Natural killer cell treated with Interleukin-12 subunit alpha and Interleukin-12 subunit beta and Interleukin-15 and Interleukin-18, amount 100 ng/mL, for 72 hours (primary cell): ENCODE data around the gene MICU2. TPM values are rescaled to one million over a fixed set of nuclear protein-coding genes. Genes with fewer than 3 reads are reported as not detected.

Experiments
- ATAC-seq, 2 donors: fragments of 150-1000 bp; cut with Tn5 transposase in 1 of 2; sonication (Bioruptor Pico), chemical (Tn5 transposase) in 1 of 2; 2 replicates each; pipeline ENCODE4 v1.10.0; 2021
- DNase-seq: peaks from one replicate; pipeline ENCODE4 v3.0.0; 2022; ENCODE audit warnings: low spot score
- H3K27ac Mint-ChIP-seq, 2 donors: 1 replicate in 1 of 2; 2 replicates in 1 of 2; pipeline ENCODE4 v1.8.0; 2022; ENCODE audit warnings: mixed read lengths in 2 of 2, mild to moderate bottlenecking in 1 of 2, moderate library complexity in 1 of 2
- H3K27me3 Mint-ChIP-seq, 2 donors: 1 replicate in 1 of 2; 2 replicates in 1 of 2; pipeline ENCODE4 v1.8.0; 2022; ENCODE audit warnings: mixed read lengths in 2 of 2
- H3K36me3 Mint-ChIP-seq: one replicate; pipeline ENCODE4 v1.8.0; 2022; ENCODE audit warnings: mixed read lengths
- H3K4me1 Mint-ChIP-seq, 2 donors: 1 replicate in 1 of 2; 2 replicates in 1 of 2; pipeline ENCODE4 v1.8.0; 2022; ENCODE audit warnings: low read depth in 2 of 2, mixed read lengths in 2 of 2, mild to moderate bottlenecking in 1 of 2
- H3K4me3 Mint-ChIP-seq: one replicate; pipeline ENCODE4 v1.8.0; 2022; ENCODE audit warnings: mixed read lengths
- H3K9me3 Mint-ChIP-seq: 2 replicates; pipeline ENCODE4 v1.8.0; 2022; ENCODE audit warnings: mixed read lengths
- total RNA-seq, 2 donors: library from RNA; stranded (reverse); gene quantifications; one replicate each; pipeline ENCODE4 v1.2.3, GENCODE V29; 2022

Gene MICU2
- total RNA-seq, 2 donors from 2014 or later, result 30.5 to 35.0 TPM

DNA sequence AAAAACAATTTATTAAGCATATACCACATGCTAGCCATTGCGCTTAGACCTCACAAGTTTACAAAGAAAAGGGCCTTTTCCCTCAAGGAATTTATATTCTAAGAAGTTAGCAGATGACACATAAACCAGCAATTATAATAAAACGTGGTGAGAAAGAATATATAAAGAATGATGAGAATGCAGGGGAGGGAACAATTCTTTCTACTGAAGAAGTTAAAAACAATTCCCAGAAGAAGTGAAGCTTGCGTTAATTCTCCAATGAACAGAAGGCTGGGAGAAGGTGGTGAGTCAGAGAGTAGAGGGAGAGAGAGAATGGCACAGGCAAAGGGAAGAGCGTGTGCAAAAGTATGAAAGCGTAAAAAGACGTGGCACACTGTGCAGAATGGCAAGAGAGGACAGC is 75.4 kb downstream of the MICU2 start:
- Mint-ChIP-seq H3K9me3 (no peaks in the 10 kb centered on the region), H3K4me3 (no peak overlapping the region), H3K27ac (no peak overlapping the region), H3K4me1 (peaks cover 4 to 8% of the 10 kb centered on the region in 2 donors), H3K27me3 (no peaks in the 10 kb centered on the region), H3K36me3 (peaks cover 8% of the 10 kb centered on the region)
- DNase-seq (no peak), ATAC-seq (no peak)

DNA sequence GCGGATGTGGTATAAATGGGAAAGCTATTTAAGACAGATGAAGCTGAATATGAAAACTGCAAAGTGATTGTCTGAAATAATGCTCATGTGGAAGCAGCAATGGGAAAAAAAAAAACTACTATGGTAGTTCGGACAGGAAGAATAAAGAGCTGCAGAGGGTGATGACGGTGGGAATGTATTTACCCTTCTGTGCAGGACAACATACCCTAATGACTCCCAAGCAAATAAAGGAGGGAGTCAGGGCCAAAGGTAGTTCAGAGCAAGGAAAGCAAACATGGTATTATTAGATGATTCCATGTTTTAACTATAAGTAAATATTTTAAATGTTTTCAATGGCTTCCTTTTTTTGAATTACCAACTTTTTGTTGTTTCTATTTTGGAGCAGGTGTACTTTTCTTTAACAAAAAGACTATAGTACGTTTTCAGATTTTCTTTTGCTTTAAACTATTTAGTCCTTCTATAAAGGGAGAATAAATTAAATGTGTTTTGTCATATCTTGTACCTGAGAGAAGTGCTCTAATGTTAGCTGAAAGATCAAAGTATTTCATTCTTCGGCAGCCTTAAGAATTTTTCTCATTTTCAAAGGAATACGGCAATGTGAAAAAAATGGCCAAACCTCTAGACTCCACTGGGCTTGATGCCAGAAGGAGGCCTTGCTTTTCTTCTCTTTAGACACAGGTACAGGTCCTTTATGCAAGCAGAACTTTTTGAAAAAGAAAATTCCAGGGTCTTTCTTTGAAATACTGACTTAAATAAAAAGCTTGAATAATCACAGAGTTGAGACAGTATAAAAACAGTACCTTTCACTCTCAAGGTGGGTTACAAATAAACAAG is 77.0 kb downstream of the MICU2 start:
- H3K36me3 Mint-ChIP-seq, result peaks cover 4% of the 10 kb centered on the region
- ATAC-seq, result no peak
- no peak overlapping the region for H3K27ac Mint-ChIP-seq
- DNase-seq, result no peak
- H3K4me3 Mint-ChIP-seq, result no peak overlapping the region
- H3K27me3 Mint-ChIP-seq, result no peaks in the 10 kb centered on the region
- peaks cover 0 to 4% of the 10 kb centered on the region in 2 donors for H3K4me1 Mint-ChIP-seq
- H3K9me3 Mint-ChIP-seq, result no peaks in the 10 kb centered on the region

DNA sequence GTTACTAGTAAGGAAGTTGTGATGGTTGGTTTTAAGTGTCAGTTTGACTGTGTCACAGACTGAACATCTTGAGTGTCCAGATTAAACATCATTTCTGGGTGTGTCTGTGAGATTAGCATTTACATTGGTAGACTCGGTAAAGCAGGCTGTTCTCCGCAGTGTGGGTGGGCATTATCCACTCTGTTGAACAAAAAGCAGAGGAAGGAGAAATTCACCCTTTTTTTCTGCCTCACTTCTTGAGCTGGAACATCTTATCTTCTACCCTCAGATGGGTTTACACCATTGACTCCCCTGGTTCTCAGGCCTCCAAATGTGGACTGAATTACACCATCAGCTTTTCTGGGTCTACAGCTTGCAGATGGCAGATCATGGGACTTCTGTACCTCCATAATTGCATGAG is 81.1 kb downstream of the MICU2 start:
- Mint-ChIP-seq H3K4me1 (no peaks in the 10 kb centered on the region), H3K27me3 (no peaks in the 10 kb centered on the region), H3K9me3 (no peaks in the 10 kb centered on the region), H3K27ac (no peak overlapping the region), H3K4me3 (no peak overlapping the region), H3K36me3 (peaks cover 9% of the 10 kb centered on the region)
- DNase-seq (no peak), ATAC-seq (no peak)

DNA sequence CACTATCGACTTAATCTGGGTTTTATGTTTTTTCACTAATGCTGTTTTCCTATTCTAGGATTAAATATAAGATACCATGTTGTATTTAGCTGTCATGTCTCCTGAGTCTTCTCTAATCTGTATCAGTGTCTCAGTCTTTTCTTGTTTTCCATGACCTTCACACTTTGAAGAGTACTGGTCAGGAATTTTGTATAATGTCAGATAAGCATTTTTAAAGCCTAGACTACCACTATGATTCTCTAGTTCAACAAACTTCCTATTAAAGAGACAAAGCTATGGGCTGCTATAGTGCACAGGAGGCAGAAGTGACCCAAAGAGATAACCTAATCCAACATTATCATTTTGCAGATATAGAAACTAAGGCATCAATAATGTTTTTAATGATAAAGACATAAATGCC is 81.8 kb downstream of the MICU2 start:
- Mint-ChIP-seq H3K27me3 (no peaks in the 10 kb centered on the region), H3K4me1 (no peaks in the 10 kb centered on the region), H3K27ac (no peak overlapping the region), H3K9me3 (no peaks in the 10 kb centered on the region), H3K36me3 (peaks cover 9% of the 10 kb centered on the region), H3K4me3 (no peak overlapping the region)
- no peak for DNase-seq
- ATAC-seq, result no peak

DNA sequence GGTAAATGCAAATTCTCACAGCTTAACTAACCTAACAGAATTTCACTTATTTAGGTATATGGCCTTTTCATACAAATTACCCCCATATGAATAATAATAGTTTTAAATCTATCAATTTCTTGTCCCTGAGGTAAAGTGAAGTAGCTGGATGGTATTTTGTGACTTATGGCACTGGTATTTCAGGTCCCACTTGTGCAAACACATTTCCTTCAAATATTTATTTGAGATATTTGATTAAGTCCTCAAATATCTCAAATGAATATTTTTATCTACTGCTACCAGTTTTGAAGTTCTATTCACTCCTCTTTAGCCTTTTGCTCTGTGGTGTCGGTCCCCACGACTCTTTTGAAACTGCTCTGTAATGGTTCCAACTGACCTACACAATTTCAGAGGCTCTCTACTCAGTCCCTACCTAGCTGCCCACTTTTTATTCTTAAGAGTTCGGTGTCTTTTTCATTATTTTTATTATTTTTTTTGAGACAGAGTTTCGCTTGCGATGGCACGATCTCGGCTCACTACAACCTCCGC is 85.3 kb downstream of the MICU2 start:
- H3K4me3 Mint-ChIP-seq, result no peak overlapping the region
- H3K27me3 Mint-ChIP-seq, result no peaks in the 10 kb centered on the region
- H3K27ac Mint-ChIP-seq, result no peak overlapping the region
- no peaks in the 10 kb centered on the region for H3K4me1 Mint-ChIP-seq
- H3K9me3 Mint-ChIP-seq, result no peaks in the 10 kb centered on the region
- H3K36me3 Mint-ChIP-seq, result peaks cover 5% of the 10 kb centered on the region
- DNase-seq (no peak), ATAC-seq (no peak)

DNA sequence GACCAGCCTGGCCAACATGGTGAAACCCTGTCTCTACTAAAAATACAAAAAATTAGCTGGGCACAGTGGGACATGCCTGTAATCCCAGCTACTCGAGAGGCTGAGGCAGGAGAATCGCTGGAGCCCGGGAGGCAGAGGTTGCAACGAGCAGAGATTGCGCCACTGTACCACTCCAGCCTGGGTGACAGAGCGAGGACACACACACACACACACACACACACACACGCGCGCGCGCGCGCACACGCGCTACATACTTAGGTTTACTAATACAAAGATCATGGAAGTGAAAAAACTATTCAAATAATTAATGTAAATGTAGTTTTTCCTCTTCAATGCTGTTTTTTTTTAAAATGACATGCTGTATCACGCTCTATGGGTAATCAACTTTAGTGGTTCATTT is 86.4 kb downstream of the MICU2 start:
- Mint-ChIP-seq H3K4me1 (no peaks in the 10 kb centered on the region), H3K36me3 (peaks cover 10% of the 10 kb centered on the region), H3K9me3 (no peaks in the 10 kb centered on the region), H3K4me3 (no peak overlapping the region), H3K27ac (no peak overlapping the region), H3K27me3 (no peaks in the 10 kb centered on the region)
- ATAC-seq, result no peak
- no peak for DNase-seq

DNA sequence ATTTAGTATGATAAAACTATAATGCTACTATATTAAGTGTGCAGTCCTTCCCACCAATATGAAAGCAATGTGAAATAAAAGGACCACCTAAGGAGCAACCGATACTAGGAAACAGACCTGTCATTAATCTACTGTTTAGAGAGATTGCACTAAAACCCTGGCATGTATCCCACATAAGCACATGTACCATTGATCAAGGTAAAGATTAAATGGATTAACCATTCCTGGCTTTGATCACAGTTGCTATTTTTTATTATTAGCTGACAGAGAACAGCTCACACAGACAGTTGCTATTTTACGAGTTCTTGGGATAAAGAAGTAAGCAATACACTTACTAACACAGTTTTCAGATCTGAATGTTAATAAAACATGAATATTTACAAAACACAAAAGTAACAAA is 87.2 kb downstream of the MICU2 start:
- Mint-ChIP-seq H3K4me1 (no peaks in the 10 kb centered on the region), H3K27ac (no peak overlapping the region), H3K9me3 (no peaks in the 10 kb centered on the region), H3K4me3 (no peak overlapping the region), H3K36me3 (peaks cover 10% of the 10 kb centered on the region), H3K27me3 (no peaks in the 10 kb centered on the region)
- DNase-seq (no peak), ATAC-seq (no peak)

DNA sequence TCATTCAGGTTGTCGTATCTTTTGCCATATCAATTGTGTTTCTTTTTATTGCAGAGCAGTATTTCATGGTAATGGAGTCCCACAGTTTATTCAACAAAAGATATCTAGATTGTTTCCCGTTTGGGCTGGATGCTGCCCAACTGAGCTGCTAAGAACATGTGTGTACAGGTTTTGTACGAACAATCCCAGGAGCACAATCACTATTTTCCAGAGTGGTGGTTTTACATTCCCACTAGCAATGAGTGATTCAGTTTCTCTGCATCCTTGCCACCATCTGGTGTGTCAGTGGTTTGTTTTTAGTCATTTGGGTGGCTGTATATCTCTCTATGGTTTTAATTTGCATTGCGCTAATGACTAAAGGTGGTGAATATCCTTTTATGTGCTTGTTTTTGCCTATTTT is 92.1 kb downstream of the MICU2 start:
- no peak for ATAC-seq
- Mint-ChIP-seq H3K36me3 (peaks cover 11% of the 10 kb centered on the region), H3K27ac (no peak overlapping the region), H3K4me1 (no peaks in the 10 kb centered on the region), H3K27me3 (no peaks in the 10 kb centered on the region), H3K9me3 (no peaks in the 10 kb centered on the region), H3K4me3 (no peak overlapping the region)
- DNase-seq, result no peak

DNA sequence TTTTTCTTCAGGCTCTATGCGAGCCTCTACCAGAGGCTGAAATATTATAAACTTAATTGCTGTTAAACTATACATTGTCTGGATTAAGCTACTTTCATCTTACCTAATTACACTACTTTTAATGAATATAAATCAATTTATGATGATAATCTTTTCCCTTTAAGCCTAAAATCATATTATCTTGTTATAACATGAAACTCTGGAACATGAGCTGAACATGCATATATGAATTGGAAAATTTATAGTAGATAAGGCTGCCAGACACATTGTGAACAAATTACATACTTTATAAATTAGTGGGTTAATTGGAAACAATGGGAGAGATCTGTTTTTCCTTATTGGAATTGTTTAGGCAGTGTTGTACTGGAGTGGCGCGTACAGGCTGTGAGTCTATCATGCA is 99.6 kb downstream of the MICU2 start:
- H3K4me3 Mint-ChIP-seq, result no peak overlapping the region
- H3K4me1 Mint-ChIP-seq, result peaks cover 0 to 4% of the 10 kb centered on the region in 2 donors
- H3K27me3 Mint-ChIP-seq, result no peaks in the 10 kb centered on the region
- no peak overlapping the region for H3K27ac Mint-ChIP-seq
- no peaks in the 10 kb centered on the region for H3K9me3 Mint-ChIP-seq
- H3K36me3 Mint-ChIP-seq, result peaks cover 10% of the 10 kb centered on the region
- ATAC-seq (no peak), DNase-seq (no peak)

DNA sequence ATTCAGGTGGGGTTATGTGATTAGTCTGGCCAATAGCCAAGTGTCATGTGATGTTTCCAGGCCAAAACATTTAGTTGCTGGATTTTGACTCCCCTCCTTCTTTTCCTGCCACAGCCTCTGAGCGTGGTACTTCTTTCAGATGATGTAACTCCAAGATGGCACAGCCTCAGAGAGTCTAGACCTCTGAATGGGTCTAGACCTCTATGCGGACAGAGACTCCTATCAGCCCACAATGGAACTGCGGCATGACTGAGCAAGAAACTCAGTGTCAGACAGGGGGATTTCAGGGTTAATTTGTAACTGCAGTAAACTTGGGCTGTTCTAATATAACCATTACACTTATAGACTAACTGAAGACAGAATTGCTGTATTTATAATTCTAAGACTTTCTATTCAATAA is 102.3 kb downstream of the MICU2 start:
- no peaks in the 10 kb centered on the region for H3K27me3 Mint-ChIP-seq
- peak overlapping the region in 1 of 2 donors; percentile 15 for H3K27ac Mint-ChIP-seq
- ATAC-seq, result no peak
- H3K4me3 Mint-ChIP-seq, result no peak overlapping the region
- H3K9me3 Mint-ChIP-seq, result no peaks in the 10 kb centered on the region
- H3K36me3 Mint-ChIP-seq, result peaks cover 4% of the 10 kb centered on the region
- DNase-seq, result no peak
- H3K4me1 Mint-ChIP-seq, result peaks cover 0 to 4% of the 10 kb centered on the region in 2 donors

DNA sequence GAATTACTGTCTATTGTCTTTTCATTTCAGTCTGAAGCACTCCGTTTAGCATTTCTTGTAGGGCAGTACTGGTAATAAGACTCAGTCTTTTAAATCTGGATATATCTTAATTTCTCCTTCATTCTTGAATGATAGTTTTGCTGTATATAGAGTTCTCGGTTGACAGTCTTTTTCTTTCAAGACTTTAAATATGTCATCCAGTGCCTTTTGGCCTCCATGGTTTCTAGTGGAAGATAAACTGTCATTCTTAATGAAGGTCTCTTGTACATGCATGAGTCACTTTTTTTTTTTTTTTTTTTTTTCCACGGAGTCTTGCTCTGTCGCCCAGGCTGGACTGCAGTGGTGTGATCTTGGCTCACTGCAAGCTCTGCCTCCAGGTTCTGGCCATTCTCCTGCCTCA is 117.6 kb downstream of the MICU2 start:
- H3K4me1 Mint-ChIP-seq, result no peaks in the 10 kb centered on the region
- H3K27ac Mint-ChIP-seq, result no peak overlapping the region
- peaks cover 28% of the 10 kb centered on the region for H3K36me3 Mint-ChIP-seq
- peaks cover 4% of the 10 kb centered on the region for H3K9me3 Mint-ChIP-seq
- no peak for DNase-seq
- no peak overlapping the region for H3K4me3 Mint-ChIP-seq
- no peak for ATAC-seq
- H3K27me3 Mint-ChIP-seq, result no peaks in the 10 kb centered on the region

DNA sequence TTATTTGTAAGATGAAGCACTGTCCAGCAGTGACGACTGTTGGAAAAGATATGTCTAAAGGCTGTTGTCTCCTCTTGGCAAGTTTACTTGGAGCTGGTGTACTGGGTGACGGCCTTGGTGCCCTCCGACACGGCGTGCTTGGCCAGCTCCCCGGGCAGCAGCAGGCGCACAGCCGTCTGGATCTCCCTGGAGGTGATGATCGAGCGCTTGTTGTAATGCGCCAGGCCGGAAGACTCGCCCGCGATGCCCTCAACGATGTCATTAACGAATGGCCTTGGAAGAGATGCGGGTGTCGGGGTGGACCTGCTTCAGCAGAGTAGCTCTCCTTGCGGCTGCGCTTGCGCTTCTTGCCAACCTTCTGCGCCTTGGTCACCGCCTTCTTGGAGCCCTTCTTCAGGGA is 120.2 kb downstream of the MICU2 start:
- Mint-ChIP-seq H3K4me1 (peaks cover 2 to 6% of the 10 kb centered on the region in 2 donors), H3K27me3 (peaks cover 0 to 3% of the 10 kb centered on the region in 2 donors), H3K36me3 (peaks cover 14% of the 10 kb centered on the region), H3K4me3 (no peak overlapping the region), H3K9me3 (peaks cover 4% of the 10 kb centered on the region), H3K27ac (no peak overlapping the region)
- DNase-seq (no peak), ATAC-seq (no peak)

DNA sequence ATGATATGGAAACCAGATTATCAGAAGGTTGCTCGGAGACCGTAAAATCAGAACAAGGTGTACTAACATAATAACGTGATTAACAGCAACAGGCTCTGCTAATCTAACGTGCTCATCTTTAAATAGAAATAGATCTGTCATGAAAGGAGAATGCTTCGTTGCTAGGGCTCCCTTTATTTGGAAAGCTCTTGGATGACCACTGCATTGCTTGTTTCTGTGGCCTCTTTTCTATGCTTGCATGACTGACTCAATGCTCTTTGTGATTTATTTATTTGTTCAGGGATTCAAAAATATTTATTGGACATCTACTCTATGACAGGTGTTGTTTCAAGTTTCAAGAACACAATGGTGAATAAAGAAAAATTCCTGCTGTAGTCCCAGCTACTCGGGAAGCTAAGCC is 122.6 kb downstream of the MICU2 start:
- Mint-ChIP-seq H3K27ac (no peak overlapping the region), H3K27me3 (peaks cover 0 to 3% of the 10 kb centered on the region in 2 donors), H3K36me3 (peaks cover 4% of the 10 kb centered on the region), H3K4me3 (no peak overlapping the region), H3K9me3 (no peaks in the 10 kb centered on the region), H3K4me1 (peaks cover 10 to 16% of the 10 kb centered on the region in 2 donors)
- DNase-seq (no peak), ATAC-seq (no peak)

DNA sequence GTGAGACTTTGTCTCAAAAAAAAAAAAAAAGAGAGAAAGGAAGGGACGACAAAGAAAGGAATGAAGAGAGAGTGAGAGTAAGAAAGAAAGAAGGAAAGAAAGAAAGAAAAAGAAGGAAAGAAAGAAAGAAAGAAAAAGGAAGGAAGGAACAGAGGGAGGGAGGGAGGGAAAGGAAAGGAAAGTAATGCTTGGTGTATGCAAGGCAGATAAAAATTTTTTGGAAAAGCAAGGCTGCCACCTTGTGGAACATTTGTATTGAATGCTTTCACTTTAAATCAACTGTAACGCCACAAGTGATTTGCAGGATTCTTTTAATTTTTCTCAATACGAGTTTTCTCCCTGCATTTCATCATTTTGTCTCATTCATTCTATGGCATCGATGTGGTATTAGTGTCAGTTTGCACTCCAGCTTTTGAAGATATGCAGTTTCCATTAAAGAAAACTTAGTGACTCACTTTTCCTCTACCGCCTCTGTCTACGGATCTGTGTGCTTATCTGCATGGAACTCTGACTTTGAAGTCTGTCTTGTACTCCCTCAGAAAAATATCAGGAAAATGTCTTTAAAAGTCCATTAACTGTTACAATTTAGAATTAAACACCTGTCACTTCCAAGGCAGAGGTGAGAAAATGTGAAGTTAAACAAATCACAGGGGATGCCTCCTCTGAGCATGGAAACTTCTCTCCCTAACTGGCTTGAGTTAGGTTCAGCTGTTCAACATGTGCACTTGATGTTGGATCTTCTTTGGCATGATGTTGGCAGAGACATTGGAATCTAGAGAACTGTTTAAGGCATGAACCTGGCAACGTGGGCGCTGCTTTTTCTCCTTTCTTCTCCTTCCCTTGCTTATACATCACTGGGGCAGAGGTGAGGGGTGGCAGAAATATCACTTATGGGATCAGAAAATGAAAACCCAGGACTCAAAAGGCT is 124.8 kb downstream of the MICU2 start:
- ATAC-seq (peak in 1 of 2 donors; percentile 72), DNase-seq (peak; percentile 69)
- H3K27me3 Mint-ChIP-seq, result peaks cover 0 to 3% of the 10 kb centered on the region in 2 donors
- peak overlapping the region; percentile 40 for H3K4me3 Mint-ChIP-seq
- no peaks in the 10 kb centered on the region for H3K36me3 Mint-ChIP-seq
- H3K4me1 Mint-ChIP-seq, result peaks cover 10 to 16% of the 10 kb centered on the region in 2 donors
- no peak overlapping the region for H3K27ac Mint-ChIP-seq
- H3K9me3 Mint-ChIP-seq, result no peaks in the 10 kb centered on the region
